HG03095 (cell line): ENCODE results near the gene GRM8.

Experiments used
- ATAC-seq: cut with Tn5 transposase; IDR thresholded peaks from one replicate; pipeline ENCODE4 v1.9.1; 2021; ENCODE audit warnings: moderate library complexity; ENCODE audit not compliant: unreplicated experiment

The GRM8 gene

DNA sequence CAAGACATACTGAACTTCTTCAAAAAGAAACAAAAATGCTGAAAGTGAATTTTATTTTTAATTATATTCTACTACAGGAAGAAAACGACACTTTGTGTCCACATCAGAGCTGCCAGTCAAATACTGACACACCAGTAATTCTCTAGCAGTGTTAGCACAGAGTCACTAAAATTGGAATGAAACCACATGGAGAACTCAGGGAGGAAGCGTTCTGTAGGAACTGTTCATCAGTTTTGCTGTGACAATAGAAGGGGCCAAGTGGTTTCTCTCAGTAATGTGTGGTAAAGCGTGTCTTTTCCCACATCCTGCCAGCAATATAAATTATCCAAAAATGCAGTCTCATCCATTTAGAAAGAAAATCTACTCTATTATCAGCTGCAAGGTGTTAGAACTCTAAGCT lies 683.3 kb downstream of the GRM8 start:
- no peak for ATAC-seq

DNA sequence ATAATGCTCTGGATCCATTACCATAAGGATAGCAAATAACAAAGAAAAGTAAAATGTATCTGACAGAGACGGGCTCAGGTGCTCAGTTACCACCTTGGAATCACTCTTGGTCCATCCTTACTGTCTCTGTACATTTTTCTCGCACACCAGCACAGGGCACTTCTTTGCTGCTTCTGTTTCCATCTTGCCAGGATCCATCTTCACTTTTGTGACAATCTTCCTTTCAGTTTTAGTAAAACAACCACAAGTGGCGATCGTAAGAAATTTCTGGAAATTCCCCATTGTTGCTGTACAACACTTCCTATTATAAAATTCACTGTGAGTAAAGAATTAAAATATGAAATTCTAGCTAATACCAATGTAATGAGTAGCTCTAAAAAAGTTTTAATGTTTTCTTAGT lies 695.5 kb downstream of the GRM8 start:
- ATAC-seq = no peak

DNA sequence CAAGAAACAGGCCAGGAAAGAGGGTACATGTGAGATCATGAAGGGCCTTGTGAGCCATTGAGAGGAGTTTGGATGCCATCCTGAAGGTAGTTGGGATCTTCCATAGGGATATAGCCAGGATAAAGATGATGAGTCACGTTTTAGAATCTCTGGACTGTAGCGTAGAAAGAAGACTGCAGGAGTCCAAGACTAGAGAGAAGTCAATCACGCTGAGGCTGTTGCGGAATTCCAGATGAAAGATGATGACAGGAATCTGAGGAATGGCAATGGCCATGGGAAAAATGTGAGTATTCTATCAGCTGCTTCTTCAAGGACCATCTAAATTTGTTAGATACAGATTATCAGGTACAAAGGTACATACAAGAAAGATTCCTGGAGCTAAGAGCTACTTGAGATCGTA lies 711.3 kb downstream of the GRM8 start:
- no peak for ATAC-seq

DNA sequence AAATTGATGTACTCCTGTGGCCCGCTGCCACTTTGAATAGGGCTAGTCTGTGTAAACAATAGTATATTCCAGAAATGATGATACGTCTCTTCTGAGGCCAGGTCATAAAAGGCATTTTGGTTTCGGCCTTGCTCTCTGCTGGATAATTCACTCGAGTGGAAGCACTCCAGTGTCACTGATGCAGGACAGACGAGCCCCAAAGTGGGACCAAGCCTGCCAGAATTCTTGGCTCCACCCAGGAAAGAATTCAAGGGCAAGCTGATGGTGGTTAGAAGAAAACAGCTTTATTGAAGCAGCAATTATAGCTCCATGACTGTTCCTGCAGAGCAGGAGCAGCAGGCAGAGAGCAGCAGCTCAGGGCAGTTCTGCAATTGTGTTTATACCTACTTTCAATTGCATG lies 717.6 kb downstream of the GRM8 start:
- no peak for ATAC-seq

DNA sequence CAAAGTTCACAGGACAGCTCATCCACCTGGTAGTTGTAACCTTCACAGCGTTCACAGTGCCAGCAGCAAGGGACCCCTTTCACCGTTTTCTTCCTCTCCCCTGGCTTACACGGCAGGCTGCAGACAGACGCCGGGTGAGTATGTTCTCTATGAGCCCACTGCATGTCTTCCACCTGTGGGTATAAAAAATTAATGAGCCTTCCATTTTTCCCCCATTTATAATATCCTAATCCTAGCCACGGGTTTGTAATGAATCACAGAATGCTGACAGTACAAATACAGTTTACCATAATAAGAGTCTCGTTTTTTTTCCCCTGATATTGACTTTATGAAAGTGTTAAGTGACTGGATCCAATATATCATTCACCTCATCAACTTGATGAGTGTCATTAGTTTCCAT lies 719.0 kb downstream of the GRM8 start:
- no peak for ATAC-seq

DNA sequence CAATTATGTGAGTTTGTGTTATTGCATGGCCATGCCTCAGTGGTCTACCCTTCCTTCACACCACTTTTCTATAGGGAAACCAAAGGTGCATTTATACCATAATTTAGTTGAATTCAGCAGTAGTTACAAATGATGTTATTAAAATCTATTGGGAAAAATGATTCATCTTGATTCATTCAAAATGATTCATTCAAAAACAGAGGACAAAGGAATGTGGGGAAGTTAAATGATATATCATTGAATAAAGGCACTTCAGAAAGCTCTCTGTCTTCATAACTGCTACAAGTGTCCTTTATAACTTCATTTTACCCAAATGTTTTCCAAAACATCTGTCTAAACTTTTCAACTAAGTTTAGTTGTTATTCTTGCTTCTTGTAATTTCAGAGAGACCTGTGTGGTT lies 722.9 kb downstream of the GRM8 start:
- ATAC-seq = no peak

DNA sequence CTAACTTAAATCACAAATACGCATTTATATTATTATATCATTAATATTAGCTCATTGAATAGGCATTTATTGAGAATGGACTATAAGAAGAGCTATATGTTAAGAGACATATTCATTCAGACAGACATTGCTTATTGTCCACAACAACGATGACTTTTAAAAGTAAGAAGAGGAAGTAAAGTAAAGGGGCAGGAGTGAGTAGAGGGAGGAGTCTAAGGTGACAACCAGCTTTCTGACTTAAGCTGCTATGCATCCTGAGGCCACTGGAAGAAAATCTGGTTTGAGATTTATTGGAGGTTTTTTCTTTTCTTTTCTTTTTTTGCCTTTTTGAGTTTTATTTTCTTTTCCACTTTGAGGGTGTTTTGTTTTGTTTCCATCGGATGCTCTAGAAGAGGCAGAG lies 723.5 kb downstream of the GRM8 start:
- no peak for ATAC-seq

DNA sequence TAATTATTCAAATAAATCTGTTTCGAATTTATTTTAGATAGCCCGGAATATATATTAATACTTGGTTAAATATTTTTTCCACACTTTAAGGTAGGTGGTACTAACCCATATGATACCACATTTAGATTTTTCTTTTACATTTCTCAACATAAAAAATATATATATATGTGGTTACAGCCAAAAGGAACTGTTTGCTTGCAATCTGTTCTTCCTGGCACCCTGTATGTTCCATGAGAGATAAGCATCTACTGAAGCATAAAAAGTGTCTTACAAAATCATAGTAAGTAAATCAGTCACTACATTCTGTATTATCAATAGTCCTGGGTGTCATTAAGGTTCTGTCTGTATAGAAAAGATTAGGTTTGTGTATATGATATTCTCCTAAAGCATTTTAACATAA lies 726.8 kb downstream of the GRM8 start:
- ATAC-seq = no peak

DNA sequence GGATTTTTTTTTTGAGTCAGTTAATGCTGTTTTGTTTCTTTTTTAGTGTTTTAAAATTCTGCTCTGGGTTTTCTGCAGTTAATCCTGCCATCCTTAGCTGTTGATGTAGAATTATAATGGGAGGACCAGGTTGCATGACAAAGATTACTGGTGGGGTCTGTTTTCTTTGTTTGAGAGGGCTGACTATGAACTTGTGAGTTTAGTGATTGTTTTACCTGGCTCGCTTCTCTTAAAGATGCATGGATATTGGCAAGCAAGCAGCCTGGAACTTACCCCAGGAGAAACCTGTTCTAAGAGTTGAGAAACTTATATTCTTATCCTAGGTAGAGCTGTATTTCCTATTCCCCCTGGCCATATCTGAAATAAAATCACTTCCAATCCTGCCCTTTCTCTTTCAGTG lies 727.8 kb downstream of the GRM8 start:
- ATAC-seq = no peak

DNA sequence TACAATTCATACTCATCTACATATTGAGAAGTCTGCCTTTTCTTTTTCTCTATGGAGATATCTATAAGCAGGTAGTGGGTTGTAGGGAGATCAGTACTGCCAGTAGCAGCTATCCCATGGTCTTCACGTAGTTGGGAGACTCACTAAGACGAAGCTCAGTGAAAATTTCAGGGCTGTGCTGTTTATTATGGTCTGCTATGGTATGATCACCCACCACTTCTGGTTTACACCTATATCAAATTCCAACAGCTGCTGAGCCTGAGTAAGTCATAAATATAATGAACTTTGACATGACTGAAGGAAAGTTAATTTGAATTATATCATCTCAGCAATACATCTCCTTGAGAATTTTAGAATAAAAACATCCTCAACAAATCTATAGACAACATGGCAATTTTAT lies 741.7 kb downstream of the GRM8 start:
- no peak for ATAC-seq

DNA sequence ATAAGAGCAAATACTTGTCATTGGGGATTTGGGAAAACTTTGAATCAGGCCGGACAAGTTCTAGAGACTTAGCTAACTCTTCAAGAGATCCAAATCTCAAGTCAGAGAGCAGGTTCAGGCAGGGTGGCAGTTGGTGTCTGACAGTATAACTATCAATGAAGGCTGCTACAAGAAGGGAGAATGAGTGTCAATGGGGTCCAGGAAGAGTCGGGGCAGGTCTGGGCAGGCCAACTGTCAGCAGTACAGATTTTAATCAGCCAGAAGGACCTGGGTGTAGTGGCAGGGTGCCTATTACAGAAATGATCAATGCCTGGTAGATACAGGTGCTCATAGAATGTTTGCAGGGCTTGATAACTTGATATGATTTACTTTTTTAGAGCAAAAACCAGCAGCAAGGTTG lies 751.1 kb downstream of the GRM8 start:
- no peak for ATAC-seq

DNA sequence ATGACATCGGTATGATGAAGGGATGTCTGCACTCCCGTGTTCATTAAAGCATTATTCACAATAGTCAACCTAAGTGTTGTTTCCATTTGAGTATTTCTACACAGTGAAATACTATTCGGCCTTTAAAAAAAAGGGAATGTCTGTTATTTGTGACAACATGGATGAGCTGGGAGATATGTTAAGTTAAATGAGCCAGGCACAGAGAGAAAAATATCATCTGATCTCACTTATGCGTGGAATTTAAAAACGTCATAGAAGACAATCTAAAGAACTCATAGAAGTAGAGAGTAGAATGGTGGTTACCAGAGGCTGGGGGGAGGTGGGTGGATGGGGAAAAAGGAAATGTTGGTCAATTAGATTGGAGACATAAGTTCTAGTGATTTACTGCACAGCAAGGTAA lies 753.3 kb downstream of the GRM8 start:
- no peak for ATAC-seq

DNA sequence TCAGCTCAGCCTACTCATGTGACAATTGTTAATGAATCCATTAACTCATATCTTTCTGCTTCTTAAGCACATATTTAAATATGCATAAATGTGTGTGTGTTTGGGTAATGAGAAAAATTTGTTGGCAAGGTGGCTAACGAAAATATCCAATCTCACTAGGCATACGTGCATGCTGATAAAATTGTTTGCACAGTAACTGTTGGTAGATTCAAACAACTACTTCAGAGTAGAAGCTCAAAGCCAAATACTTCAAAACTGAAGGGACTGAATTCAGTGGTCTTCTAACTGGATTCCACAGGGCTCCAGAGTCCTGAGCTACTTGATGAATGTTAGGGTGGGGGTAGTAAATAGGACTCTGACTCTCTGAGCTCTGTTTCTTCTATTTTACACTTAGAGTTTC lies 757.0 kb downstream of the GRM8 start:
- ATAC-seq = no peak

DNA sequence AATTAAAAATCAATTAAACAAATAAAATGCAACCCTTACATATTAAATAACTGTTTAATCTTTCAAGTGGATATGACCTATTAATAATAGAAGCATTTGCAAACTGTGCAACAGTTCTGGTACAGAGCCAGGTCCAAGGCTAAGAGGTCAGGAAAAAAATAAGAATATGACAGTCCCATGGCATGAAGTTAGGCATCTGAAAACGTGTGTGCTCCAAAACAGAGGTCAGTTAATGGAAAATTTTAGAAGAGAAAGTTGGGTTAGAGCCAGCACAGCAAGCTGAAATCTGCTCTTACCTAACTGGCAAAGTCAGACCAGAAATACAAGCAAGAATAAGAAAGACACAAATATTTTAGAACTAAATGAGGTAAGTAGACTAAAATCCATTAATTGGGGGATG lies 757.7 kb downstream of the GRM8 start:
- ATAC-seq = no peak

DNA sequence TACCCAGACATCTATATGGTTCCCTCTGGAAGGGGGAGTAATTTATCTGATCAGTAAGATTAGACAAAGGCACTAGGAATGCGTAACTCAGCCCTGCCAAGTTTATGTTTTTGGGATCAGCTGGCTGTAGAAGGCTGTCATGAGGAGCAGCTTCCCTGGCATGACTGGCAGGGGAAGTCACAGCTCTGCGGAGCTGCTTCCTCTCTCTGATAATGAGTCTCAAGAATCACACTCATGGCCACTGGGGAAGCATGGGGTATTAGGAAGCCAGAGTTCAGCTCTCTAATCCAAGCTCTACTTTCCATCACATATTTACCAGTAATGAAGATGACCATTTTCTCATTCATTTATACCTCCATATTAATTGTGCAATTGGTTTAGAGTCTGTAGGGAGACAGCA lies 758.9 kb downstream of the GRM8 start:
- no peak for ATAC-seq

DNA sequence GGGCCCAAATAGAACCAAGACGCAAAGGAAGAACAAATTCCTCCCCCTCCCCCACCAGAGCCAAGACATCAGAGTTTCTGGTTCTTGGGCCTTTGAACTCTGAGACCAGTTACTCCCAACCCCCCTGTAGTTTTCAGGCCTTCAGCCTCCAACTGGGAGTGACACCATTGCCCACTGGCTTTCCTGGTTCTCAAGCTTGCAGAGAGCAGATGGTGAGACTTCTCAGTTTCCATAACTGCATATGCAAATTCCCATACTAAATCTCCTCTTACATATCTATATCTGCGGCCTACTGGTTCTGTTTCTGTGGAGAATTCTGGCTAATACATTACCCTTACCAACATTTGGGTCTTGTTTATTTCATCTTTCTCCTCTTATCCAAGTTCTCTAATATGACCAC lies 762.9 kb downstream of the GRM8 start:
- no peak for ATAC-seq

DNA sequence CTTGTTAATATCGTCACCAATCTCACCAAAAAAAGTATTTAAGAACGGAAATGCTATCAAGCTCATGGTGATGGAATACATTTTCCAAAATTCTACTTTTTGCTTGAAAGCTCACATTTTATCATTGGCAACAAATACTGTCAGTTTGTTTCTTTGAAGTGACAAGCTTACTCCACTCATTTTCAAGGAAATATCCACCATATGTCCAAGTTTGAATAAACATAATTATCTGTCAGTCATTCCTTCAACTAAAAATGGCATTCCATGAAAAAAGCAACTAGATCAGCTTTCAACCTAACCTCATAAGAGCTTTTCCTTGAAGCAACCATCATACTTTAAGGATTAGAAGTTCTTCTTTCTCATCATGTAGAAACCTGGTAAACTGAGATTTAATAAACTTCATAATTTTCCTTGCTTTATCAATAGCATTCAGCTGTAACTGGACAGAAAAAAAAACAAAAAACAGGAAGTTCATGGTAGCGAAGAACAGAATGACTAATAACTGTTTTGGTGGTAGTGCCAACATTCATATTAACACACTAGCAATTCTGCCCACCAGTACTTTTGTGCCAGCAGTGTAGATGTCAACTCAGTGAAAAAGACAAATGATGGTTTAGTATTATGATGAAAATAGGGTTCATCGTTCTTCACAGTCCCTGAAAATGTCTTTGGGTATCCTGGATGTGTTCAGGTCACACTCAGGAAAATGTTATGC lies 764.9 kb downstream of the GRM8 start:
- ATAC-seq = no peak

DNA sequence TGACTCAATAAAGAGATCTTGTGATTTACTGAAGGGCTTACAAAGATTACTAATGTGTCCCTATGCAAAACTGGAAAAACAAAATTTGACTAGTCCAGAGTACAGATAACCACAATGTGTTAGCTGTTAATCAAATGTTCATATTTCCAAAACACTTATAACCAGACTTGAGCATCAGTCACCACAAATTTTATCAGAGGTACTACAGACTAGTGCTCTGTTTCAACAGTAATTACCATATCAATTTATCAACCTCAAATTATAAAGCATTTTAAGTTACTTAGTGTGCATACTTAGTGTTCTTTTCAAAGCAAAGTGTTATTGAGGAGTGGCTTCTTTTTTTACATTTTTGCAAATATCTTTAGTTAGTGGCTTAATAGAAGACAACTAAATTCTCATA lies 765.9 kb downstream of the GRM8 start:
- ATAC-seq = no peak

DNA sequence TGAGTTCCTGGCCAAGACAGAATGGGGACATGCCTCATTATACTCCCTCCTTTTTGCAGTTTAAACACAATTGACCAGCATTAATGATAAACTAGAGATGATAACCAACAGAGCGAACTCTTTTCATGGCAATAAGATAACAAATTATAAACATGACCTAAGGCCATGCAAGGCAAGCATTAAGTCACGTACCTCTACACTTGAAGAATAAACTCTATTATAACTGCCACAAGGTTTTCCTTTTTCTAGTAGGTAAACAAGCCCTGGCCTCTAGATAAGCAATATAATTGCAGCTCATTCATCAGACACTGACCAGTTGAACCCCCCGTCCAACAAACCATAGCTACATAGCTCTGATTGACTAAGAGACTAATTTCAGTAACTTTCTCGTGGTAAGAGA lies 767.0 kb downstream of the GRM8 start:
- no peak for ATAC-seq

DNA sequence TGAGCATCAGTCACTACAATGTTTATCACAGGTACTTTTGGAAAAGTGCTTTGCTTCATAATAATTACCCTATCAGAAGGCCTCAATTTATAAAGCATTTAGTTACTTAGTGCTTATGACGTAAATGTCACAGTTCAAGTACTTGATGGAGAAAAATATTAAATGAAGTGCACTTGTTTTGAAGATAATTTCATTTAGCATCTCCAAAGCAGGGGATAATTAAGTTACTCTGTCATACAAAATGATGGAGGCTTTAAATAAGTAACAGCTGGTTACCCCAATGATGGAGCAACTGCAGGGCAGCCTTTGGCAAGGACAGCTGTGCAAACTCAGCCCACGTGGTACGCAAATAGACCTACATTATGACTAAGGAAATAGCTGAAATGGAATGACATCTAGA lies 768.8 kb downstream of the GRM8 start:
- no peak for ATAC-seq

DNA sequence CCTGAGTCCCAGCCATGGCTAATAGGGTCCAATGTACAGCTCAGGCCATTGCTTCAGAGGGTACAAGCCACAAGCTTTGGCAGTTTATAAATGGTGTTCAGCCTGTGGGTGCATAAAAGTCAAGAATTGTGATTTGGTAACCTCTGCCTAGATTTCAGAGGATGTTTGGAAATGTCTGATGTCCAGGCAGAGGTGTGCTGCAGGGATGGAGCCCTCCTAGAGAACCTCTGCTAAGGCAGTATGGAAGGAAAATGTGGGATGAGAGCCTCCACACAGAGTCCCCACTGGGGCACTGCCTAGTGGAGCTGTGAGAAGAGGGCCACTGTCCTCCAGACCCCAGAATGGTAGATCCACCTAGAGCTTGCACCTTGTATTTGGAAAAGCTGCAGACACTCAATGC lies 779.9 kb downstream of the GRM8 start:
- no peak for ATAC-seq

DNA sequence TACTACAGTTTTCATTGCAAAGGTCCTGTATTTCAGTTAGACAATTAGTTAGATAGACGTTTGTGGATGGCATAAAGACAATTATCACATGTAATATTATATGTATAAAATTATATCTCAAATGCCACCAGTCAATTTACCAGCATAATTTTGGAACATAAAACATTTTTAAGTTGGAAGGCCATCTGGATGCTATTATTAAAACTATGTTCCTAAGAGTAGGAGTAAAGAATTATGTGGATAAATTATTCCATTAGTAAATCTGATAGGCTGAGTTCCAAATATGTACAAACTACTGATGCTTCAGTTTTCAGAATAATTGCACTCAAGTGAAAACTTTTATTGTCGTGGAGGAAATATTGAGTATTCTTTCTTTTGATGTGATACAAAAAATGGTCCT lies 790.3 kb downstream of the GRM8 start:
- ATAC-seq = no peak

DNA sequence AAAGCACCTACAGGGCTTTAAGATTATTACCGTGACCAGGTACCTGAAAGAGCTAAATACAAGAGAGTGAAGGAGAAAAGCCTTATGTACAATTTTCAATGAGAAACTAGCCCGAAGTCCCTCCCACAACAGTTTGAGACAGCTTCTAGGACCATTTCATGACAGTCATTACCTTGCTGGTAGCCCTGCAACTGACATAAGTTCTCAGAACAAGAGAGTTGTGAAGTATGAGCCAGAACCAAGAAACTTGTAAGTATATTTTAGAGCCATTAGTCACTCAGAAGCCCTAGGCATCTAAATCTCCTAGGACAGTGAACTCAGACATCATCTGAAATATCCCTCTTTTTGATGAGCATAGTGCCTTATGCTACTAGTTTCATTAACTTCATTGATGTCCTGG lies 792.1 kb downstream of the GRM8 start:
- ATAC-seq = no peak

DNA sequence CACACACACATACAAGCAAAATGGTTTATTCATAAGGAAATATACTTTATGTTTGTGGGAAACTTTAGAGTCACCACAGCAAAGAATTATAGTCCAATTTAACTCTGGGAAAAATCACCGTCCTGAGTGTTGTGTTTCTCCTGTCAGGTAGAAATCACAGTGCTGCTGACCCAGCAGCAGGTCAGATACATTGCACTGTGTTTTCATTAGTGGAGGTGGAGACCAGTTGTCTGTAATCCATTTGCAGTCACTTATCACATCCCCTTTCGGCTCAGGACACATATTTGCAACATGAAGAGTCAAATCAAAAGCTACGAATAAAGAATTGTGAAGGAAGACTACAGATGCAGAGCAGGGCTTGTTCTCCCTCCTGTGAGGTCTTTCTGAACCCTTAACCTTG lies 799.6 kb downstream of the GRM8 start:
- ATAC-seq = no peak
